HG03565 (cell line): ENCODE results near the gene PREX1.

Experiments
- ATAC-seq: cut with Tn5 transposase; IDR thresholded peaks from one replicate; pipeline ENCODE4 v1.9.1; 2021; ENCODE audit warnings: mild to moderate bottlenecking, moderate library complexity; ENCODE audit not compliant: unreplicated experiment

The PREX1 gene

DNA sequence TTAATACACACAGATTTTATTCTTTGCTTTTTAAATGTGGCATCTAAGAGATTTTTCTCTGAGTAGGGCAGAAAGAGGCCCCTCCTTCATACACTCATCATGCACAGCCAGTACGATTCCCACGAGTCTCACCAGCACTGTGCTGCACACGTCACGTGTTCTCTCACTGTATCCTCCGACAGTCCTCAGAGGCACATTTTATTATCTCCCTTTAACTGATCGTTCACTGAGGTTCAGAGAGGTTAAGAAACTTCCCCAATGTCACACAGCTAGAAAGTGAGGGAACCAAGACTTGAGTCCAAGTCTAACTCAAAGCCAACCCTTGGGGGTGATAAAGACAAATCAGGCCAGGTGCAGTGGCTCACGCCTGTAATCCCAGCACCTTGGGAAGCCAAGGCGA is 142.5 kb downstream of the PREX1 start:
- ATAC-seq, result no peak

DNA sequence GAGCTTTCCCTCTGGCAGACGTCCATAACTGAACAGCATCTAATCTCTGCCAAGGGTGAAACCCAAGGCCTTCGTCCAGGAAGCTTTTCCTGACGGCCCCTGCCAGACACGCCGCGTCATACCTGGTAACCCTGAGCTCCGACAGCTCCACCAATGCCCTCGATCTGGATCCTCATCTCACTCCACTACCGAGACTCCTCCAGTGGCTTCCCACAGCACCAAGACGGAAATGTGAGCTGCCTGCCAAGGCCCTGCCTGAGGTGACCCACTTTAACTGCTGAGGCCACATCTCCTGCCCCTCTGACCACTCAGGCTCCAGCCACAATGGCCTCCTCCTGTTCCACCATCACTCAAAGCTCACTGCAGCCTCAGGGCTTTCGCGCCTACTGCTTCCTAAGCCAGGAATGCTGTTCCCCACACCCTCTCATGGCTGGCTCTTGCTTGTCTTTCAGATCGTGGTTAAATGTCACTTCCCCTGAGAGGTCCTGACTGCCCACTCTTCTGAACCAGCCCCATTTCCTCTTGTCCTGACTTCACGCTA is 143.2 kb downstream of the PREX1 start:
- ATAC-seq, result no peak

DNA sequence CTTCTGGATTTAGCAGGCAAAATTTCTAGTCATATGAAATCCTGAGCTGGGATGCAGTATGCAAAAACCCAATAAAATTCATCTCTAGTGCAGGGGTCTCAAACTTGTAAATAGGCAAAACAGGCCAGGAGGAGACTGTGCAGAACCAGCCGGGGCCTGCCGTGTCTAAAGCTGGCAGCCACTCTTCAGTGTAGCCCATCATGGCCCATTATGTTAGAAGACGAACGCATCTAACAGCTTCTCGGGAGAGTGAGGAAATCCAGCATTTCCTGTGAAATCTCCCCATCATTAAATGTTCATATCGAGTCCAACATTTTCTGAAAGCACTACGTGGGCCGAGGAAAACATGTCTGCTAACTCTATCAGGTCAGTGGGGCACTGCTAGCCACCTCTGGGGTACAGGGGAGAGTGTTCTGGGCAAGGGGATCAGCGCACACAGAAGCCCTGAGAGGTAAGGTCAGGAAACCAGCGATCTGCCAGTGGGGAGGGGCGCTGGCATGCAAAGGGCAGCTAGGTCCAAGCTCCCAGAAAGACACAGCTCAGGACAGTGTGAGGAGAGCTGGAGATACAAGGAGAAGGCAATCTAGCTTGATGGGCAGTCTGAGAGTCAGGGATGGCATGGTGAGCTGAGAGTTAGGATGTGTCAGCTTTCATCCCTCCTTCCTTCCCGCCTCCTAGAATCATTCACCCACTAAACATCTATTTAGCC is 144.2 kb downstream of the PREX1 start:
- no peak for ATAC-seq

DNA sequence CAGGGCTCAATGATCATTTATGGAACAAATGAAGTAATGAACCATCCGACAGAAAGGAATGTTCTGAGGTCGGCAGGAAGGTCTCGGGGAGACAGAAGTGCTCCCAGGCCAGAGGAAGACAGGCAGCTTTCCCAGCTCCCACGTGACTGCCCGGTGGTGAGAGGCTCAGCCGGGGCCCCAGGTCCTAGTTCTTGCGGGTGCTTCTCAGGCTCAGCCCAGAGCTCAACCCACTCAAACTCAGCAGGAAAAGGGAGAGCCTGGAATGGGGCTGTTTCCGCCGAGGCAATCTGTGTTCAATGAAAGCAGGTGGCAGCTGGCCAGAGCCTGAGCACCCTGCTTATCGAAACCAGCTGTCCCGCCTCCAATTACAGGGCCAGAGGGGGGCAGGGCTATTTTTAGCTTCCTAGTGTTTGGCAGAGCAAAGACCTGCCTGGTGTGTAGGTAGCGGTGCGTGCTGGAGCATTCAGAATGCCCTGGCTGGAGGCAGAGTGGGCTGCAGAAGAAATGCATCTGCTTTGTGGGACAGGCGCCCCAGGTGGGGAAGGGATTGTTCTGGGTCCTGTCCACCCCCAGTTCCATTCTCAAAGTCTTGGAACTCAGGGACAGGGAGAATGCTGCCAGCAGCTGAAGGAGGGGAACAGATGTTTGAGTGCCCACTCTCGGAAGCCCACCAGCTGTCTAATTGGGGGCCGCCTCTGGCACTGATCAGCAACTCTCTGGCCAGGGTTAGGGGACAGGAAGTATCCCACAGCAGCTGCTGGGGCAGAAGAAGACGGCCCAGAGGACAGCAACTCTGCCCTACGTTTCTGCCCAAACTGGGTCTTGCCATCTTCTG is 145.1 kb downstream of the PREX1 start:
- ATAC-seq, result no peak

DNA sequence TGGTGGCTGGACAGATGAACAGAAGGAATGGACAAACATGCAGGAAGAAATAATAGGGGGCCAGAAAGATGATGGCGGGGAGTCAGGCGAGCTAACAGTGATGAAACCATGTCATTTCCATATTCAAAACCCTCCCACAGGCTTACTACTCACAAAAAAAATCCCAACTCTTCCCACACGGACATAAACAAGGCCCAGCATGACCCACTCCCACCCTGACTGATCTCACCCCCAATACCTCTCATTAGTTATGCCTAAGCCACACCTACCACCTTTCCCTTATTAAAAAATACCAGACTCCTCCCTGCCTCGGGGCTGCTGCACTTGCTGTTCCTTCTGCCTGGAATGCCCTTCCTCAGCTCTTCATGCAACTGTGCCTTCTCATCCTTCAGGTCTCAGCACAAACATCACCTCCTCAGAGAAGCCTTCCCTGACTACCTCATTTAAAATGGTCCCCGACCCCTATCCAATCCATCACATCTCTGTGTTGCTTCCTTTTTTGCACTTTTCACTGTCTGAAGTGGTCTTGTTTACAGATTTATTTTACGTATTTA is 145.8 kb downstream of the PREX1 start:
- no peak for ATAC-seq

DNA sequence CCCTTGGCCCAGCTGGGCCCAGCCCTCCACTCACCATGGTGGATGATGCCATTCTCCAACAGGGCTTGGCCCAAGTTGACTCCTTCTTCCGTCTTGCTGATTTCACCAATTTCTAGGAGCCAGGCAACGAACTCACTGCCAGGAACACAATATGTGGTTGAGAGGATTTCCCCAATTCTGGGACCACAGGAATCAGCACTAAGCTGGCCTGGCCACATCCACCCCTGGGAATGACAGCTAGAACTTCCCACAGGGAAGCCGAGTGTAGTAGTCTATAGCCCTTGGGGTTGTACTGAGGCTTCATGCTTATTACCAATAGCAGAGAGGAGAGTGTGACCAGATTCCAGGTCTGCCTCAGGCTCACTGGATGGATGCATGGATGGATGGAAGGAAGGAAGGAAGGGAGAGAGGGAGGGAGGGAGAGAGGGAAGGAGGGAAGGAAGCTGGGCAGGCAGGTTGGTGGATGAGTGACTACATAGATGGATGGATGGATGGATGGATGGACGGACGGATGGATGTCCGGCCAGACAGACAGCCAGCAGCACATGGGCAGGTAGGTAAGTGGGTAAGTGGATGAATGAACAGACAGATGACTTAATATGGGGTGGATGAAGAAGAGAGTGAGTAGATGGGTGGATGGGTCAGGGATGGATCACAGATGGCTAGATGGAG is 146.5 kb downstream of the PREX1 start:
- no peak for ATAC-seq

DNA sequence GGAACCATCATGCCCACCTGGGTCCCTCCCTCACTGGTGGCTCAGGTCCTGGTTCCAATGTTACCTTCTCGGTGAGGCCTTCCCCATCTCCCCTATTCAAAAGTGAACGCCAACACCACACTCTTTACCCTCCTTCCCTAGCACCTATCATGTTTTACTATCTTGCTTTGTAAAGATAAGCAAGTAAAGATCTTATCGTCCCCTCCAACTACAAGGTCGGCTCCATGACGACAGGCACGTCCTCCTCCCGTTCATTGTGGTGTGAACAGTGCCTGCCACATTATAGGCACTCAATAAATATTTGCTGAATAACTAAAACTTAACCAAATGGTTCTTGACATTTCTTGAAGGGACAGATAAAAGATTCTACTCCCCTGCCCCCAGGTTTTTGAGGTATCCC is 147.1 kb downstream of the PREX1 start:
- no peak for ATAC-seq

DNA sequence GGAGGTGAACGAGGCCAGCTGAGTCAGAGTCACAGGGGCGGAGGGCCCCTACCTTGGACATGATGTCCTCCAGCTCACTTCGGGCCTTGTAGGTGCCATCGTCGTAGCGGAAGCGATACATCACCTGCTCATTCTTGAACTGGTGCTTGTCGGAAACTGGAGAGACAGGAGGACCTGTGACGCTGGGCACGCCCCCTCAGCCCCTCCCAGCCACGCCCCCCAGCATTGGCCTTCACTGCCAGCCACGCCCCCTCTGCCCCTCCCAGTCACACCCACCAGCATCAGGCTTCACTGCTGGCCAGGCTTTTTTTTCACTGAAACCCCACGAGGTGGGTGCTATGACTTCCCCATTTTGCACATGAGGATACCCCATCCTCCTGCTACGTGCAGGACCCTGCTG is 148.2 kb downstream of the PREX1 start:
- ATAC-seq, result no peak

DNA sequence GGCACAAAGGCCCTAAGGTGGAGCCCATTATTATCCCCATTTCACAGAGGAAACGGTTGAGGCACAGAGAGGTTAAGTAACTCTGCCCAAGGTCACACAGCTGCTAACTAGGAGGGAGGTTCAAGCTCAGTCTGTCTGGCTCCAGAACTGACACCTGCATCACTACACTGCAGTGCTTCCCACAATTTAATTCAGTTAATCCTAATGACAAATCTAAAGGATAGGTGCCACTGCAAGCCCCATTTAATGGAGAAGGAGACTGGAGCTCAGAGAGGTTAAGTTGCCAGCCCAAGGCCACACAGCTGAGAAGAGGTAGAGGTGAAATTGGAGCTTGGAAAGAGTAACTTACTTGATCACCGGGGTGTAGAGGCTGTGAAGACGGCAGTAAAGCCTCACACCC is 148.8 kb downstream of the PREX1 start:
- ATAC-seq, result no peak

DNA sequence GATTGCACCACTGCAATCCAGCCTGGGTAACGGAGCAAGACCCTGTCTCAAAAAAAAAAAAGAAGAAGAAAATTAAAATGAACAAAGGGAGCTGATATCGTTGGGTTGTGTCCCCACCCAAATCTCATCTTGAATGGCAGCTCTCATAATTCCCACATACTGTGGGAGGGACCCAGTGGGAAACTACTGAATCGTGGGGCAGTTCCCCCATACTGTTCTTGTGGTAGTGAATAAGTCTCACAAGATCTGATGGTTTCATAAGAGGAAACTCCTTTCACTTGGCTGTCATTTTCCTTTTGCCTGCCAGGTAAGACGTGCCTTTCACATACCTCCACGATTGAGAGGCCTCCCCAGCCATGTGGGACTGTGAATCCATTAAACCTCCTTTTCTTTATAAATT is 149.4 kb downstream of the PREX1 start:
- ATAC-seq, result no peak

DNA sequence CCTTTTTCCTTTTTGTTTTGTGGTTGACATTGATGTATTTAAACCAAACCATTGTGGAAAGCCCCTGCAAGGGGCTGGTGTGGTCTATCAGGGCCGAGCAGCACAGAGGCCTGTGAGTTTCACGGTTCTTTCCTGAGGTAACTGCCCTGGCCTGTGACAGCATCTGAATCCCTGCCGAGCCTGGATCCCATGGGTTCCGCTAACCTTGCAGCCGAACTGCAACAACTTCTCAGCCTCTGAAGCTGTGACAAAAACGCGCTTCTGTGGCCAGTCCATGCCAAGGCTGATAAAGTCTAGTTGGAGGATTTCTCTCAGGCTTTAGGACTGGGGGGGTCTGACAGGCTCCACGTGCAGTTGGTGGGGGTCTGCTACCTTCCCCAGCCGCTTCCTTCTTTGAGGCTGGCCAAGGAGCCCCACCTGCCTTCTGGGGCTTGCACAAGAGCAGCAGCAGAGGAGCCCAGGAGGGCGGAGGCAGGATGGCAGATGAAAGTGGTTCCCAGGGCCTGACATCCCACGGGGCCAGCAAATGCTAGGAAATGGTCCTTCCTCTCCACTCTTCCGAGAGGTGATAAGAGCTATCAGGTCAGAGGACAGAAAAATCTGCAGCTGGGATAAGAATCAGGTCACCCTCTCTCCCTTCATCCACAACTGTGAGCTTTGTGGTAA is 150.9 kb downstream of the PREX1 start:
- no peak for ATAC-seq

DNA sequence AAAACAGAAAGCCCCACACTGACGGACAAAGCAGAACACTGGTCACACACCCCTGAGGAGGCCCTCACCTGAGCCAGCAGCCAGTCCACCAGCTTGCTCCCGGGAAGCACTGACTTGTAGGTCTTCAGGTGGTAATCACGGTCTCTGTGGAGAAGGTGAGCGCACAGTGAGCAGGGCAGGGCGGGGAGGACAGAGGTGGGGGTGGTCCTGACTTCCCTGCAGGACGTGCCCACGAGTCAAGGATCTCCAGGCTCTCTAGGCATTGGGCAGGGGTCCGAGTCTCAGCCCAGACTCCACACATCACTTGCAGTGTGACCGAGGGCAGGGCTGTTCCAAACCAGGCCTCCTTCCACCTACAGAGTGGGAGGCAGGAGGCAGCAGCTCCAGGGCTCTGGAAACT is 151.7 kb downstream of the PREX1 start:
- no peak for ATAC-seq

DNA sequence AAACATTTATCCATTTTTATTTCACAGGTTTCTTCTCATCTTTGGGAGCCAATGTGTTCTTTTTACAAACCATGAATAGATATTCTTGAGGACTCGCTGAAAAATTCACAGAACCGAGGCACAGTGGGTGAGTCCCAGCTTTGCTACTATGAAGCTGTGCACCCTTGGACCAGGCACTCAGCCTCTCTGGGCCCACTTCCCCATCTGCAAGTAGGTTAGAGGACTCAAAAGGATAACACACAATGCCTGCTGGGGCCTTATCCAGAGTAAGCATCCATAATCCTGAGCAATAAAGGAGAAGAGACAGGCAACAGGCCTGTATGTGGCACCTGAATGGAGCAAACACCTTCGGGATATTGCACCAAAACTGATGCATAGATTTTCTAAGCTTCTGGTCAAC is 153.3 kb downstream of the PREX1 start:
- no peak for ATAC-seq

DNA sequence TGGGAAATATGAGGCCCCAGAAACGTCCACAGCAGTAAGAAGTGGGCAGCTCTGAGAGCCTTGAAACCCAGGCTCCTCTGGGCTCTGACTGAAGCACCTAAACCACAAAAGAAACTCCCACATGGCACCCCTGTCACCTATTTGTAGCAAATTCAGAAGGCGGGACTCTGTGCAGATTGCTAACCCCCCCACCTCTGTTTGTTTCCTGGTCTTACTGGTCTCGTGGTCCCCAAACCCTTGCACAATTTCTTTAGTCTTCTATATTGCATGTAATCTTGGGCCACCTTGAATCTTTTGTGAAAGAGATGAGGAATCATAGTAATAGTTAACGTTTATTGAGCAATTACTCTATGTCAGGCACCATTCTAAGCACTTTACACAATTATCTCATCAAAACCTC is 154.3 kb downstream of the PREX1 start:
- ATAC-seq, result no peak

DNA sequence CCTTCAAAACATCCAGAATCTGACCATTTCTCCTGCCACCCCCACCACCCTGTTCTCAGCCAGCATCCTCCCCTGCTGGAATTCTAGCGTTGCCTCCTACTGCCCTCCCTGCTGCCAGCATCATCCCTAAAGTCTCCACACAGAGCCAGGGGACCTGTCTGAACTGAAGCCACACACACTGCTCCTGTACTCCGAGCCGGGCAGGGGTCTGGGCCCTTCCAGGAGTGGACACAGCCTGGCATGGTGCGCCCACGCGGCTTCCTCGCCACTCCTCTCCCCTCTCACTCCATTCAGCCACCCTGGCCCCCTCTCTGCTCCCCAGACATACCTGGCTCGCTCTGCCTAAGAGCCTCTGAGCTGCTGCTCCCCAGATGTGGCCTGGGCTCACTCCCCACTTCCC is 155.5 kb downstream of the PREX1 start:
- no peak for ATAC-seq

DNA sequence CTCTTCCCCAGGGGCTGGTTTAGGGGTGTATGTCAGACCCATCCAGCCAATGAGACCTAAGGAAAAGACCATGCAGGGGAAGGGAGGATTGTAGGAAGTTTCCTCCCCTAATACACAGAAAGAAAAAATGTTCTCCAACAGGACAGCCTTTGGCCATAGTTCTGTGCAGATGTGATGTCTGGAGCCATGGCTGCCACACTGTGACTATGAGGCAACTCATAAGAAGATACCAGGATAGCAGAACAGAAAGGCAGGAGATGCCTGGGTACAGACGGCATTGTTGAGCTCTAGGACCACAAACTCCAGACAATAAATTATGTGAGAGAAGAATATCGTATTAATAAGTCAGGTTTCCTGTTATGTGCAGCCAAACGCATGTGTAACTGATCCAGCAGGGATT is 156.7 kb downstream of the PREX1 start:
- no peak for ATAC-seq

DNA sequence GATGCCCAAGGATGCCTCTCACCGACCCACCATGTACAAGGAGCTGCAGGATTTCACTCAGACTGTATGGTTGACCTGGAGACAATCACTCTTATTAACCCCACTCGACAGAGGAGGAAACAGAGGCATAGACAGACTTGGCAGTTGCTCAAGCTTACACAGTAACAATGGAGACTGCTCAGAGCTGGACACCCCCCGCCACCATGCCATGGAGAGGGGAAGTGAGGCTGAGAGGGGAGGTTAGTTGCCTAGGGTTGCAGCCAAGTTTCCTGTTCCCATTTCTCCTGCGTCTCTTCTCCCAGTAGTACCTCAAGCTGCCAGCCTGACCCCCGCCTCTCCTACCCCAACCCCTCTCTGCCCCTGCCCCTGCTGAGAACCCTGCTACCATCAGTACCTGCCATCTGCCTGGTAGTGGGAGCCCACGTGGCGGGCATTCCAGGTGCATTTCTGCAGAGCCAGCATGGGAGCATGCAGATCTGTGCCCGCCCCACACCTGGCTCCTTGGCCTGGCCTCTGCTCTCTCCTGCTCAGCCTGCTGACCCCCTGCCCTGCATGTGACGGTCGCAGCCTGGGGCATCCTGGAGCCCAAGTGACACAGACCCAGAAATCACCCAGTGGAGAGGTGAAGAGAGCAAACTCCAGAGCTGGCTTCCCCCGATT is 157.7 kb downstream of the PREX1 start:
- no peak for ATAC-seq

DNA sequence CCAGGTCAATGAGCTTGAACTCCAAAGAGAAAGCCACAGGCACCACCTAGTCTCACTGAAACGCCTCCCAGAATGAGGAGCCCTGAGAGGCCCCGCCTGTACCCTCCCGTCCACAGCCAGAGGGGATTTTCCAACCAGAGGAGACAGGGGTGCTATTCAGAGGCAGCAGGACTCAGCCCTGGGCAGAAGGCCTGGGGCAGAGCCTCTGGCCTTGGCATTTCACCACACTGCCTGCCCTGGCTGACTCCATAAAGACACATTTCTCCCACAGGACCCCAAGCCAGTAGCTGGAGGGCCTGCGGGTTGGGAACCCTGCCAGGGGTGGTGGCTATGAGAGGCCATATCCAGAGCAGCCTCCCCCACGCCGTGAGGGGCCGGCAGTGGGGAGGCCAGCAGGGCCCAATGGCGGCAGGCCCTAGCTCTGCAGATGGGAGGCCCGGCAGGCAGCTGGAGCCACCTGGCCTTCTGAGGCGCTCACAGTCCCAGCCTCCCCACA is 159.3 kb downstream of the PREX1 start:
- ATAC-seq, result no peak

DNA sequence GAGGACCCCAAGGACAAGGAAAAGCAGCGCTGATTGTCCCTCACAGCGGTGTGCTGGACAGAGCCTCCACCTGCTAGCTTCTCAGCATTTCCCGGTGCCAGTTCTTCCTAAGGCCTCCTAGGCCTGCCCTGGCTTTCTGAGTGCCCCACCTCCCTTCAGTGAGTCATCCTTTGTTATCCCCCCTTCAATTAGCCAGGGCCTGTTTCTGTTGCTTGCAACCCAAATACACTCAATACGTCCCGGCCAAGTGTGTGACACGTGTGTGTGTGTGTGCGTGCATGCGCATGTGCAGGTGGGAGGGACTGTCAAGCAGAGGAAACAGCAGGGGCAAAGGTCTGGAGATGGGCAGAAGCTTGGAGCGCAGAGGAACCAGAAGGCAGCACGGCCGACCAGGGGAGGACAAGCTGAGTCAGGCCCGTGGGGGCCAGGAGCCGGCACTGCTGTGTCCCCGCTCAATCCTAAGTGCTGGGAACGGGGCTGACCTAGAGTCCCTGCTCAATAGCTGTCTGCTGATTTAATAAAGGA is 159.8 kb downstream of the PREX1 start:
- no peak for ATAC-seq

DNA sequence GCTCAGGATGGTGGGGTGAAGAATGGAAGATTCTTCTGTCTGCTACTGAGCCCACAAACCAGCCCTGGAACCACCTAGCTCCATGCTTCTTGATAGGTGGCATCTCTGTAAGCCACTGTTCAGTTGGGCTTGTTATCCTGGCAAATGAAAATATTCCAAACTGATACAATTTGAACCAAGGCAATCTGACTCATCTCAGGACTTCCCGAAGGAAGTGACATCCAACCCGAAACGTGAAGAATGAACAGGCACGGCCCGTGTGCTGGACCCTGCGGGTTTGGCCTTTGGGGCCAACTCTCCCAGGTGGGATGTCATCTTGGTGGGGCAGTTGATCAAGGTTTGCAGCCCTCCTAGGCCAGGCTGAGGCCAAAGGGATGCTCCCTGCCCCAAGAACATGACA is 160.3 kb downstream of the PREX1 start:
- no peak for ATAC-seq
